ENCODE results near the gene GJB6.
"Not testable (repeated sequence)": the region's sequence is repeated elsewhere in the genome, so short reads cannot be mapped to it uniquely, and the experiment has no call there.

The GJB6 gene

GRCh38 chr13:20231839-20232555, at the start of gene GJB6:
GJB6 (minus strand) TSS chr13:20232319; CDS start chr13:20223480, 8,839 bp downstream.
- Histone ChIP-seq H3K27me3 (replicated peaks; ENCODE audit: control insufficient read depth, insufficient read depth, low read length) (peaks cover 1% of the 10 kb centered on the region; the same call in 1 of the 2 replicates), H3K36me3 (ENCODE audit: control insufficient read depth, insufficient read depth, low read length) (no peaks in the 10 kb centered on the region), H3K4me3 (replicated peaks; ENCODE audit: low read depth, low read length) (peak within 1 kb of the TSS; percentile 11)
- no peak for TF ChIP-seq CTCF (IDR thresholded peaks at IDR 0.05; ENCODE audit: insufficient read depth, low read length, poor library complexity, severe bottlenecking)
- DNase-seq (ENCODE audit: extremely low read depth, insufficient read length) = no peak

- DNase-seq (ENCODE audit: extremely low read depth, insufficient read length); H3K27me3 ChIP-seq (replicated peaks; ENCODE audit: control insufficient read depth, insufficient read depth, low read length); H3K4me3 ChIP-seq (replicated peaks; ENCODE audit: low read depth, low read length); H3K36me3 ChIP-seq (ENCODE audit: control insufficient read depth, insufficient read depth, low read length): not testable (repeated sequence)
Measured at GRCh38 chr13:20276901-20277300, 44.8 kb upstream of the GJB6 start.

- no peaks in the 10 kb centered on the region for H3K36me3 ChIP-seq (ENCODE audit: control insufficient read depth, insufficient read depth, low read length)
- TF ChIP-seq CTCF (IDR thresholded peaks at IDR 0.05; ENCODE audit: insufficient read depth, low read length, poor library complexity, severe bottlenecking) = no peak
- no peak overlapping the region for H3K4me3 ChIP-seq (replicated peaks; ENCODE audit: low read depth, low read length)
- no peaks in the 10 kb centered on the region for H3K27me3 ChIP-seq (replicated peaks; ENCODE audit: control insufficient read depth, insufficient read depth, low read length)
- DNase-seq (ENCODE audit: extremely low read depth, insufficient read length) = no peak
Measured at GRCh38 chr13:20274466-20274865, 42.3 kb upstream of the GJB6 start.

GRCh38 chr13:20272588-20273171, 40.6 kb upstream of the GJB6 start:
- no peak for DNase-seq (ENCODE audit: extremely low read depth, insufficient read length)
- H3K4me3 ChIP-seq (replicated peaks; ENCODE audit: low read depth, low read length) = no peak overlapping the region
- no peaks in the 10 kb centered on the region for H3K27me3 ChIP-seq (replicated peaks; ENCODE audit: control insufficient read depth, insufficient read depth, low read length)
- TF ChIP-seq CTCF (IDR thresholded peaks at IDR 0.05; ENCODE audit: insufficient read depth, low read length, poor library complexity, severe bottlenecking) = no peak
- H3K36me3 ChIP-seq (ENCODE audit: control insufficient read depth, insufficient read depth, low read length) = no peaks in the 10 kb centered on the region

- H3K36me3 ChIP-seq (ENCODE audit: control insufficient read depth, insufficient read depth, low read length) = no peaks in the 10 kb centered on the region
- H3K4me3 ChIP-seq (replicated peaks; ENCODE audit: low read depth, low read length) = no peak overlapping the region
- no peak for DNase-seq (ENCODE audit: extremely low read depth, insufficient read length)
- TF ChIP-seq CTCF (IDR thresholded peaks at IDR 0.05; ENCODE audit: insufficient read depth, low read length, poor library complexity, severe bottlenecking) = no peak
- no peaks in the 10 kb centered on the region for H3K27me3 ChIP-seq (replicated peaks; ENCODE audit: control insufficient read depth, insufficient read depth, low read length)
Measured at GRCh38 chr13:20272104-20272503, 40.0 kb upstream of the GJB6 start.

- Histone ChIP-seq H3K36me3 (ENCODE audit: control insufficient read depth, insufficient read depth, low read length) (no peaks in the 10 kb centered on the region), H3K4me3 (replicated peaks; ENCODE audit: low read depth, low read length) (no peak overlapping the region), H3K27me3 (replicated peaks; ENCODE audit: control insufficient read depth, insufficient read depth, low read length) (no peaks in the 10 kb centered on the region; the same call in 1 of the 2 replicates)
- TF ChIP-seq CTCF (IDR thresholded peaks at IDR 0.05; ENCODE audit: insufficient read depth, low read length, poor library complexity, severe bottlenecking) = no peak
- no peak for DNase-seq (ENCODE audit: extremely low read depth, insufficient read length)
Measured at GRCh38 chr13:20271441-20271840, 39.3 kb upstream of the GJB6 start.
